Smooth muscle cell (in vitro differentiated cells): Measurements from ENCODE around the gene RARRES1. TPM values are rescaled to one million over a fixed set of nuclear protein-coding genes. Genes with fewer than 3 reads are reported as not detected.

Experiments used
- DNase-seq: peaks from one replicate; lab custom pipeline; 2025; ENCODE audit not compliant: unreplicated experiment; lab: John Stamatoyannopoulos, UW
- H2AFZ ChIP-seq: fragments of 200-600 bp; sonication (generic); 2 replicates; pipeline ENCODE4 v1.6.0; 2016; ENCODE audit warnings: antibody characterized with exemption, low read depth, mild to moderate bottlenecking
- H3F3A ChIP-seq: fragments of 200-600 bp; sonication (generic); 2 replicates; pipeline ENCODE4 v1.6.0; 2017; ENCODE audit warnings: antibody characterized with exemption, low read depth
- H3K27ac ChIP-seq: fragments of 200-600 bp; sonication (generic); 2 replicates; pipeline ENCODE4 v1.5.1; 2016; ENCODE audit warnings: low read depth, mild to moderate bottlenecking
- H3K27me3 ChIP-seq: fragments of 200-600 bp; sonication (generic); 2 replicates; pipeline ENCODE4 v1.6.1; 2016; ENCODE audit warnings: low read depth, mild to moderate bottlenecking
- H3K36me3 ChIP-seq: fragments of 200-600 bp; sonication (generic); 2 replicates; pipeline ENCODE4 v1.5.1; 2016; ENCODE audit warnings: low read depth
- H3K4me1 ChIP-seq: fragments of 200-600 bp; sonication (generic); 2 replicates; pipeline ENCODE4 v1.5.1; 2016; ENCODE audit warnings: low read depth
- H3K4me2 ChIP-seq: fragments of 200-600 bp; sonication (generic); 2 replicates; pipeline ENCODE4 v1.6.0; 2016; ENCODE audit warnings: mild to moderate bottlenecking
- H3K4me3 ChIP-seq: fragments of 200-600 bp; sonication (generic); 2 replicates; pipeline ENCODE4 v1.5.1; 2016; ENCODE audit warnings: mild to moderate bottlenecking
- H3K79me2 ChIP-seq: fragments of 200-600 bp; sonication (generic); 2 replicates; pipeline ENCODE4 v1.6.0; 2016; ENCODE audit warnings: low read depth, mild to moderate bottlenecking
- H3K9ac ChIP-seq: fragments of 200-600 bp; sonication (generic); 2 replicates; pipeline ENCODE4 v1.6.0; 2016; ENCODE audit warnings: low read depth
- H3K9me3 ChIP-seq: fragments of 200-600 bp; sonication (generic); replicated peaks from 2 replicates; pipeline ENCODE4 v1.5.1; 2016; ENCODE audit warnings: low read depth
- H4K20me1 ChIP-seq: fragments of 200-600 bp; sonication (generic); 2 replicates; pipeline ENCODE4 v1.6.0; 2016; ENCODE audit warnings: low read depth
- CTCF ChIP-seq: fragments of 200-600 bp; sonication (generic); IDR thresholded peaks from 2 replicates; pipeline ENCODE4 v1.5.1; 2017; ENCODE audit warnings: borderline replicate concordance, mild to moderate bottlenecking, antibody characterized with exemption; ENCODE audit not compliant: insufficient read depth, poor library complexity, severe bottlenecking
- WGBS: methylation state at CpG from one replicate; pipeline ENCODE4 v1.1.7; 2016; ENCODE audit warnings: low lambda C conversion rate; 5-methylcytosine and 5-hydroxymethylcytosine counted together
- polyA plus RNA-seq: library from polyadenylated mRNA; unstranded; fragments of >200 nt; fragmentation: Nextera tagmentation; extraction: Ambion mirVana; gene quantifications from 2 replicates; pipeline ENCODE4 v1.2.1, GENCODE V29; 2016
- total RNA-seq: library from RNA; depleted of rRNA; stranded (reverse); fragments of >200 nt; gene quantifications from 2 replicates; pipeline ENCODE4 v1.2.3, GENCODE V29; 2014

The RARRES1 gene
- total and polyA plus RNA-seq, 2 experiments from 2014 or later, result 6.6 to 15.3 TPM

GRCh38 chr3:158663246-158663645, 69.0 kb downstream of the RARRES1 start:
- TF ChIP-seq CTCF, result no peak
- Histone ChIP-seq H2AFZ (no peak overlapping the region), H3K4me1 (no peaks in the 10 kb centered on the region), H3K4me3 (no peak overlapping the region), H3K27me3 (no peaks in the 10 kb centered on the region), H3K9ac (no peak overlapping the region), H3K9me3 (no peaks in the 10 kb centered on the region), H3K27ac (no peak overlapping the region), H3K36me3 (peaks cover 5% of the 10 kb centered on the region), H3K4me2 (no peak overlapping the region), H3F3A (no peaks in the 10 kb centered on the region), H3K79me2 (peaks cover 4% of the 10 kb centered on the region), H4K20me1 (no peaks in the 10 kb centered on the region)
- no peak for DNase-seq
- WGBS, result 100% methylated on average over 1 of the region's 1 CpG

- H3F3A ChIP-seq, result no peaks in the 10 kb centered on the region
- H3K4me3 ChIP-seq, result no peak overlapping the region
- WGBS, result 99% methylated on average over 4 of the region's 4 CpGs
- no peaks in the 10 kb centered on the region for H3K9me3 ChIP-seq
- no peaks in the 10 kb centered on the region for H4K20me1 ChIP-seq
- no peak overlapping the region for H3K9ac ChIP-seq
- no peaks in the 10 kb centered on the region for H3K4me1 ChIP-seq
- TF ChIP-seq CTCF, result no peak
- H3K27me3 ChIP-seq, result no peaks in the 10 kb centered on the region
- DNase-seq, result no peak
- no peak overlapping the region for H3K4me2 ChIP-seq
- peaks cover 5% of the 10 kb centered on the region for H3K36me3 ChIP-seq
- no peak overlapping the region for H2AFZ ChIP-seq
- H3K27ac ChIP-seq, result no peak overlapping the region
- H3K79me2 ChIP-seq, result peaks cover 4% of the 10 kb centered on the region
Observed at GRCh38 chr3:158660711-158661110, 71.5 kb downstream of the RARRES1 start.

GRCh38 chr3:158659454-158660237, 72.6 kb downstream of the RARRES1 start:
- Histone ChIP-seq H3K4me2 (no peak overlapping the region), H3K4me3 (no peak overlapping the region), H3K27ac (peak overlapping the region; percentile 30), H3K79me2 (peaks cover 4% of the 10 kb centered on the region), H3K27me3 (no peaks in the 10 kb centered on the region), H3K36me3 (peaks cover 10% of the 10 kb centered on the region), H3K9ac (no peak overlapping the region), H2AFZ (no peak overlapping the region), H4K20me1 (no peaks in the 10 kb centered on the region), H3K4me1 (no peaks in the 10 kb centered on the region), H3F3A (no peaks in the 10 kb centered on the region), H3K9me3 (no peaks in the 10 kb centered on the region)
- DNase-seq, result peak; percentile 2
- TF ChIP-seq CTCF, result peak; percentile 75
- WGBS, result 59% methylated on average over 7 of the region's 7 CpGs

GRCh38 chr3:158658889-158659288, 73.4 kb downstream of the RARRES1 start:
- H3K4me2 ChIP-seq, result no peak overlapping the region
- DNase-seq, result no peak
- no peaks in the 10 kb centered on the region for H3F3A ChIP-seq
- H2AFZ ChIP-seq, result no peak overlapping the region
- H3K79me2 ChIP-seq, result peaks cover 4% of the 10 kb centered on the region
- WGBS, result 92% methylated on average over 7 of the region's 7 CpGs
- H4K20me1 ChIP-seq, result no peaks in the 10 kb centered on the region
- H3K4me1 ChIP-seq, result no peaks in the 10 kb centered on the region
- TF ChIP-seq CTCF, result no peak
- no peak overlapping the region for H3K9ac ChIP-seq
- H3K27ac ChIP-seq, result peak overlapping the region; percentile 24
- no peaks in the 10 kb centered on the region for H3K27me3 ChIP-seq
- peaks cover 11% of the 10 kb centered on the region for H3K36me3 ChIP-seq
- no peaks in the 10 kb centered on the region for H3K9me3 ChIP-seq
- no peak overlapping the region for H3K4me3 ChIP-seq
